Heart left ventricle (tissue), 16 donors: ENCODE results near the gene QSOX2. TPM values are rescaled to one million over a fixed set of nuclear protein-coding genes. Genes with fewer than 3 reads are reported as not detected.

Experiments used
- ATAC-seq, 4 donors: fragments of 200-7000 bp; cut with Tn5 transposase; one replicate each; pipeline ENCODE4 v1.9.1; 2020 to 2022; ENCODE audit warnings: moderate library complexity in 4 of 4, mild to moderate bottlenecking in 3 of 4, moderate number of reproducible peaks in 1 of 4
- DNase-seq, 5 donors: peaks; one replicate each; pipeline ENCODE4 v3.0.0-alpha.2; 2020
- H3K27ac ChIP-seq, 12 donors: fragments of 200-600 bp; sonication (generic) in 4 of 12; one replicate each; pipeline versions ENCODE4 v1.5.0 to v1.8.0; 2016 to 2022; ENCODE audit warnings: mild to moderate bottlenecking in 2 of 12
- H3K27me3 ChIP-seq, 9 donors: fragments of 200-600 bp; sonication (generic) in 2 of 9; one replicate each; pipeline versions ENCODE4 v1.5.1 to v1.8.0; 2016 to 2022; ENCODE audit warnings: mild to moderate bottlenecking in 3 of 9
- H3K36me3 ChIP-seq, 9 donors: fragments of 200-600 bp; sonication (generic) in 2 of 9; one replicate each; pipeline versions ENCODE4 v1.5.0 to v1.8.0; 2018 to 2022; ENCODE audit warnings: mild to moderate bottlenecking in 2 of 9
- H3K4me1 ChIP-seq, 12 donors: fragments of 200-600 bp; sonication (generic) in 4 of 12; one replicate each; pipeline versions ENCODE4 v1.5.0 to v1.8.0; 2016 to 2022; ENCODE audit warnings: mild to moderate bottlenecking in 3 of 12
- H3K4me3 ChIP-seq, 12 donors: fragments of 200-600 bp; sonication (generic) in 4 of 12; one replicate each; pipeline versions ENCODE4 v1.5.0 to v1.8.0; 2017 to 2022; ENCODE audit warnings: mild to moderate bottlenecking in 9 of 12, moderate library complexity in 4 of 12
- H3K9me3 ChIP-seq, 12 donors: fragments of 200-600 bp; sonication (generic) in 4 of 12; one replicate each; pipeline versions ENCODE4 v1.5.0 to v1.8.0; 2016 to 2022; ENCODE audit warnings: mild to moderate bottlenecking in 1 of 12
- CTCF ChIP-seq, 12 donors: fragments of 200-600 bp; sonication (generic) in 4 of 12; IDR thresholded peaks; one replicate each; pipeline versions ENCODE4 v1.5.0 to v1.8.0; 2018 to 2022; ENCODE audit warnings: antibody characterized with exemption in 12 of 12, mild to moderate bottlenecking in 5 of 12
- POLR2A ChIP-seq, 2 donors: fragments of 450-650 bp; IDR thresholded peaks; one replicate each; pipeline ENCODE4 v1.6.1; 2017; ENCODE audit warnings: antibody characterized with exemption in 2 of 2, mild to moderate bottlenecking in 2 of 2, moderate library complexity in 2 of 2
- WGBS, 4 donors: extraction: QIAGEN DNeasy Blood & Tissue Kit in 2 of 4; methylation state at CpG; one replicate each; pipeline versions ENCODE4 v1.1.5 to v1.1.7; 2013 to 2018; 5-methylcytosine and 5-hydroxymethylcytosine counted together
- intact Hi-C, 10 donors: fragments of 100-400 bp; cut with DNase I; formaldehyde crosslinking; loops; one replicate each; pipeline versions ENCODE4 v1.11.1 to v1.14.2; 2022
- polyA plus RNA-seq, 2 donors: library from polyadenylated mRNA; stranded (reverse); fragments of 200-250 nt; gene quantifications; one replicate each; pipeline ENCODE4 v1.2.3, GENCODE V29; 2013
- total RNA-seq, 9 donors: library from RNA; depleted of rRNA in 2 of 9; stranded (reverse); fragments of >200 nt in 2 of 9; fragmentation: NEBNext Ultra II Directional in 3 of 9; extraction: Animal tissue kit (Norgen Biotek cat#: 25700) in 3 of 9; gene quantifications; one replicate each; pipeline versions ENCODE4 v1.1.0 to v1.2.4, GENCODE V29; 2016 to 2023
- donor health status: ischemic (EF 13 %, LVEDD 7.1; RV severe dilation, severe dysfunction).
- donor health status: healthy with polysubstance abuse.
- donor health status: DM: no; HTN: yes; CAD: no.
- donor health status: DM: no; HTN: no; CAD: no.
- donor health status: ischemic (EF 25% LVEDD 6.9; RV normal size, moderate dysfunction).
- donor health status: ischemic (EF 25% LVEDD 5.7; RV mildly dilated, moderate dysfunction).
- donor health status: healthy.
- donor health status: DM: yes; HTN: yes; CAD: no.
- donor health status: ischemic (EF 35%, LVEDD 5.7; RV mildly dilated, moderate dysfunction).
- donor health status: nonischemic (EF 11% LVEDD 7.7; RV severe dilation, severe dysfunction).
- donor health status: DM: yes; HTN: yes; CAD: no.
- donor health status: PGD.
- donor health status: ischemic (EF 29% LVEDD 5.4; RV normal size, mild dysfunction).
- donor health status: nonischemic (EF 23%, LVEDD 6.1; RV moderate dilation, normal function).

QSOX2 gene
- total and polyA plus RNA-seq, 11 donors, result 4.3 to 9.9 (median 5.9) TPM

DNA sequence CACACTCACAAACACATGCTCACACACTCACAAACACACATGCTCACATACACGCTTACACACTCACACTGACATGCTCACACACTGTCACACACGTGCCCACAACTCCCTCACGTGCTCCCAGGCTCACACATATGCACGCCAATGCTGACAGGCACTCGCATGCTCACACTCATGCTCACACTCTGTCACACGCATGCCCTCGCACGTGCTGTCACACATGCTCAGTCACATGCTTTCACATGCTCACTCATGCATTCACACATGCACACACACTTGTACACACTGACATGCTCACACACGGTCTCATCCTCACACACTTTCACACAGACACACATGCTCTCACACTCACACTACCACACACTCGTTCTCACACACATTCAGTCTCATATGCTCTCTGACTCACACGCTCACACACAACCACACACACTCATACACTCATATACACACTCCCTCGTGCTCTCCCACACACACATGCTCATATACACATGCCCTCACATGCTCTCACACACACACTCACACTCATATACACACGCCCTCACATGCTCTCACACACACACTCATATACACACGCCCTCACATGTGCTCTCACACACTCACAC is 48.0 kb upstream of the QSOX2 start:
- no peak for ATAC-seq
- no peak for DNase-seq
- WGBS, 4 donors, result 82 to 87% (median 85%) methylated on average over 14 of the region's 14 CpGs
- Histone ChIP-seq H3K4me3 (no peak overlapping the region), H3K27ac (no peak overlapping the region), H3K9me3 (no peaks in the 10 kb centered on the region), H3K4me1 (no peaks in the 10 kb centered on the region), H3K27me3 (peaks cover 0 to 11% (median 2%) of the 10 kb centered on the region in 9 donors), H3K36me3 (no peaks in the 10 kb centered on the region)
- TF ChIP-seq POLR2A (IDR thresholded peaks at IDR 0.05) (no peak), CTCF (IDR thresholded peaks at IDR 0.05) (no peak)
- intact Hi-C loops, result no loop called here

DNA sequence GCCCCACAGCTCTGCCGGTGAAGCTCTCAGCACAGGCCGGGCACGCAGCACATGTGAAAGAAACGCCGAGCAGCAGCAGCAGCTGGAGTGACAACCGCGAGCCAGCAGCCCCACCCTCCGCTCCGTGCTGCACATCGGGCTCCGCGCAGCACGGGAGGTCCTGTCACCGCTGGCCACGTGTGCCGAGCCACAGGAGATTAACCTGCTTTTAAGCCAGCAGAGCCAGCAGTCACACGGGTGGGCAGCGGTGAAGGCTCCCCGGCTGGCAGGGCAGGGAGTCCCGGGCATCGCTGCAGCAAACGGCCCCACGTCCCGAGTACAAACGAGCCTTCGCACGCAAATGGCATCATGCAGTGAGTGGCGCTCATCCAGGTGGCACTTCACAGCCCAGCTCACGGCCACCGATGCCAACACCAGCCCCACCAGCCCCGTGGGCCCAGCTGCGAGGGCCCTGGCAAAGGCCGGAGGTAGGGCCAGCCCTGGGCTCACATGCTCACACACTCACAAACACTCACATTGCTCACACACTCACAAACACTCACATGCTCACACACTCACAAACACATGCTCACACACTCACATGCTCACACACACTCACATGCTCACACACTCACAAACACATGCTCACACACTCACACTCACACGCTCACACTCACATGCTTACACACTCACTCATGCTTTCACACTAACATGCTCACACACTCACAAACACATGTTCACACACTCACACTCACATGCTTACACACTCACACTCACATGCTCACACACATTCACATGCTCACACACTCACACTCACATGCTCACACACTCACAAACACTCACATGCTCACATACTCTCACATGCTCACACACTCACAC is 47.2 kb upstream of the QSOX2 start:
- no peak for TF ChIP-seq POLR2A (IDR thresholded peaks at IDR 0.05)
- no peak for TF ChIP-seq CTCF (IDR thresholded peaks at IDR 0.05)
- H3K27ac ChIP-seq, result no peak overlapping the region
- no peaks in the 10 kb centered on the region for H3K4me1 ChIP-seq
- peaks cover 0 to 19% (median 9%) of the 10 kb centered on the region in 9 donors for H3K27me3 ChIP-seq
- intact Hi-C loops, result no loop called here
- no peak overlapping the region for H3K4me3 ChIP-seq
- 71 to 80% (median 76%) methylated on average over 12 to 34 of the region's 34 CpGs for WGBS, 4 donors
- ATAC-seq (peak in 2 of 4 donors; percentile 14 to 18), DNase-seq (no peak)
- H3K36me3 ChIP-seq, result no peaks in the 10 kb centered on the region
- H3K9me3 ChIP-seq, result no peaks in the 10 kb centered on the region

DNA sequence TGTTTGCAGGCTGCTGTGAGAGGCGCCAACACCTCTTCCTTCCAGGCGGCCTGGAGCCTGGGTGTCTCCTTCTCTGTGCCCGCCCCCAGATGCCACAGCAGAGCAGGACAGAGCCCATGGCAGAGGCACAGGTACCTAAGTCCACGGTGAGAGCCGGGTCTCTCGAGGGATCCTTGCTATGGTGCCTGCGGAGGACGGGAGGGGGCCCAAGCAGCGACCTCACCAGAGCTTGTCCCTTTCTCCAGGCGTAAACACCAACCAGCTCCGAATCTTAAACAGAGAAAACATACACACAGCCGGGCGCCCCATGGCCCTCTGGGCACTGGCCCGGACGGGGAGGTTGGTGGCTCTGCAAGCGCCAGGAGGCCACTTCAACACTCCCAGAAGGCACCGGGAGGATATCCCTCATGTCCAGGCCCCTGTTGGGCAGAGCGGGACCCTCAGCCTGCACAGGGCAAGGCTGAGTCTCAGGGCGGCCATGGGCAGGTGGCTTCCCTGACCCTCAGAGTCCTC is 46.5 kb upstream of the QSOX2 start:
- DNase-seq (no peak), ATAC-seq (peak in 1 of 4 donors; percentile 5)
- no peak overlapping the region for H3K27ac ChIP-seq
- H3K36me3 ChIP-seq, result no peaks in the 10 kb centered on the region
- no peaks in the 10 kb centered on the region for H3K4me1 ChIP-seq
- intact Hi-C loops, result no loop called here
- H3K4me3 ChIP-seq, result no peak overlapping the region
- H3K9me3 ChIP-seq, result no peaks in the 10 kb centered on the region
- 78 to 85% (median 83%) methylated on average over 13 to 19 of the region's 19 CpGs for WGBS, 4 donors
- peaks cover 0 to 23% (median 9%) of the 10 kb centered on the region in 9 donors for H3K27me3 ChIP-seq
- TF ChIP-seq CTCF (IDR thresholded peaks at IDR 0.05), result no peak

- Histone ChIP-seq H3K36me3 (no peaks in the 10 kb centered on the region), H3K27ac (no peak overlapping the region), H3K4me3 (no peak overlapping the region), H3K4me1 (no peaks in the 10 kb centered on the region), H3K9me3 (no peaks in the 10 kb centered on the region), H3K27me3 (peaks cover 0 to 23% (median 9%) of the 10 kb centered on the region in 9 donors)
- DNase-seq, result no peak
- intact Hi-C loops, result no loop called here
- WGBS, 4 donors, result 75 to 84% (median 81%) methylated on average over 13 to 22 of the region's 22 CpGs
- ATAC-seq, result no peak
- TF ChIP-seq POLR2A (IDR thresholded peaks at IDR 0.05), result no peak
Measured at GRCh38 chr9:136291306-136292025, 45.9 kb upstream of the QSOX2 start.
